Ovary (tissue), 10 donors: ENCODE data around the gene ANO1. TPM values are rescaled to one million over a fixed set of nuclear protein-coding genes. Genes with fewer than 3 reads are reported as not detected.

Experiments
- DNase-seq, 5 donors: peaks; one replicate each; pipeline ENCODE4 v3.0.0-alpha.2; 2019 to 2020
- H3K27ac ChIP-seq, 2 donors: fragments of 200-600 bp; one replicate each; pipeline versions ENCODE4 v1.5.1 to v1.8.0; 2019 to 2022
- H3K27me3 ChIP-seq: fragments of 200-600 bp; one replicate; pipeline ENCODE4 v1.8.0; 2022
- H3K36me3 ChIP-seq: fragments of 200-600 bp; sonication (generic); one replicate; pipeline ENCODE4 v1.5.1; 2019
- H3K4me1 ChIP-seq: one replicate; pipeline ENCODE4 v1.8.1; 2013; ENCODE audit warnings: mild to moderate bottlenecking, moderate library complexity; ENCODE audit not compliant: insufficient read depth
- H3K4me3 ChIP-seq: fragments of 200-600 bp; sonication (generic); one replicate; pipeline ENCODE4 v1.5.1; 2017
- H3K9me3 ChIP-seq, 2 donors: fragments of 200-600 bp in 1 of 2; sonication (generic) in 1 of 2; one replicate each; pipeline versions ENCODE4 v1.5.1 to v1.8.1; 2013 to 2019; ENCODE audit warnings: mild to moderate bottlenecking in 1 of 2, moderate library complexity in 1 of 2
- EP300 ChIP-seq: sonication (generic); formaldehyde crosslinking; IDR thresholded peaks from one replicate; pipeline ENCODE4 v1.6.1; 2017; ENCODE audit warnings: antibody characterized with exemption
- POLR2A ChIP-seq: fragments of 450-650 bp; IDR thresholded peaks from one replicate; pipeline ENCODE4 v1.6.1; 2017; ENCODE audit warnings: antibody characterized with exemption, mild to moderate bottlenecking, moderate library complexity
- WGBS, 3 donors: extraction: QIAGEN DNeasy Blood & Tissue Kit in 1 of 3; methylation state at CpG; one replicate each; pipeline versions ENCODE4 v1.1.5 to v1.1.7; 2013 to 2017; 5-methylcytosine and 5-hydroxymethylcytosine counted together
- intact Hi-C, 4 donors: fragments of 100-400 bp; cut with DNase I; formaldehyde crosslinking; loops; one replicate each; pipeline versions ENCODE4 v1.11.0 to v1.15.1; 2022 to 2023
- long read RNA-seq, 3 donors: library from polyadenylated mRNA in 2 of 3; unstranded in 2 of 3; transcript quantifications; one replicate each; pipeline ENCODE4 v2.0.0 and lab custom pipeline, GENCODE V29; 2021 to 2026
- polyA plus RNA-seq, 2 donors: library from polyadenylated mRNA; stranded (reverse); fragments of 200-250 nt in 1 of 2; fragments of 350-450 nt in 1 of 2; fragmentation: Illumina TruSeq in 1 of 2; extraction: RNeasy Lipid Tissue Mini Kit (QIAGEN cat#74804) in 1 of 2; gene quantifications; one replicate each; pipeline ENCODE4 v1.2.3, GENCODE V29; 2013 to 2014
- total RNA-seq, 7 donors: library from RNA; depleted of rRNA in 2 of 7; stranded (reverse); fragments of >200 nt in 2 of 7; fragmentation: NEBNext Ultra II Directional in 3 of 7; extraction: Animal tissue kit (Norgen Biotek cat#: 25700) in 3 of 7; gene quantifications; one replicate each; pipeline versions ENCODE4 v1.1.0 to v1.2.4, GENCODE V29; 2016 to 2023
- TF ChIP-seq, protein P1 (sequence below), 3 donors: fragments of 450-650 bp in 2 of 3; fragments of 200-600 bp in 1 of 3; IDR thresholded peaks; one replicate each; pipeline versions ENCODE4 v1.5.1 to v1.8.0; 2016 to 2022; ENCODE audit warnings: antibody characterized with exemption in 3 of 3, mild to moderate bottlenecking in 1 of 3
- donor health status: DM: no; HTN: no; CAD: no; lungs with moderate emphysema.
- donor health status: DM: no; HTN: no; CAD: no.
- donor health status: Bipolar disorder and iron deficiency.
- donor health status: DM: yes; HTN: yes; CAD: no.
- donor health status: DM: no; HTN: no; CAD: no.
- donor health status: DM: yes; HTN: yes; CAD: no.

ANO1 gene
- total RNA-seq = 10 to 100 TPM in 3 of 7 donors, 1 to 10 TPM in 4; 1.7 to 59.1 (median 8.6) TPM
- 10 to 100 TPM in 1 of 2 donors, 1 to 10 TPM in 1; 2.1 to 13.1 TPM for polyA plus RNA-seq
- long read RNA-seq, donor 1, partial matches to known transcripts = 1 of 1 reads
- long read RNA-seq, donor 1, other reads (novel, unspliced or antisense) = 0 of 1 reads
- long read RNA-seq, donor 2 = 0 reads
- long read RNA-seq, donor 3, partial matches to known transcripts = 6 of 9 reads
- long read RNA-seq, donor 3, other reads (novel, unspliced or antisense) = 3 of 9 reads

- H3K4me3 ChIP-seq = peak within 1 kb of the TSS; percentile 31
- no peak within 1 kb of the TSS for H3K27ac ChIP-seq
- no peaks in the 10 kb centered on the region for H3K9me3 ChIP-seq
- TF ChIP-seq EP300 = no peak
- TF ChIP-seq, protein P1, sequence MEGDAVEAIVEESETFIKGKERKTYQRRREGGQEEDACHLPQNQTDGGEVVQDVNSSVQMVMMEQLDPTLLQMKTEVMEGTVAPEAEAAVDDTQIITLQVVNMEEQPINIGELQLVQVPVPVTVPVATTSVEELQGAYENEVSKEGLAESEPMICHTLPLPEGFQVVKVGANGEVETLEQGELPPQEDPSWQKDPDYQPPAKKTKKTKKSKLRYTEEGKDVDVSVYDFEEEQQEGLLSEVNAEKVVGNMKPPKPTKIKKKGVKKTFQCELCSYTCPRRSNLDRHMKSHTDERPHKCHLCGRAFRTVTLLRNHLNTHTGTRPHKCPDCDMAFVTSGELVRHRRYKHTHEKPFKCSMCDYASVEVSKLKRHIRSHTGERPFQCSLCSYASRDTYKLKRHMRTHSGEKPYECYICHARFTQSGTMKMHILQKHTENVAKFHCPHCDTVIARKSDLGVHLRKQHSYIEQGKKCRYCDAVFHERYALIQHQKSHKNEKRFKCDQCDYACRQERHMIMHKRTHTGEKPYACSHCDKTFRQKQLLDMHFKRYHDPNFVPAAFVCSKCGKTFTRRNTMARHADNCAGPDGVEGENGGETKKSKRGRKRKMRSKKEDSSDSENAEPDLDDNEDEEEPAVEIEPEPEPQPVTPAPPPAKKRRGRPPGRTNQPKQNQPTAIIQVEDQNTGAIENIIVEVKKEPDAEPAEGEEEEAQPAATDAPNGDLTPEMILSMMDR (IDR thresholded peaks at IDR 0.05) = no peak
- TF ChIP-seq POLR2A = no peak
- intact Hi-C loops = no loop called here
- whole genome bisulfite sequencing, 3 donors = 0 to 2% (median 1%) methylated on average over 16 to 87 of the region's 87 CpGs
- no peaks in the 10 kb centered on the region for H3K27me3 ChIP-seq
- DNase-seq = no peak
- H3K36me3 ChIP-seq = no peaks in the 10 kb centered on the region
- no peaks in the 10 kb centered on the region for H3K4me1 ChIP-seq
Observed at GRCh38 chr11:70078095-70078780, at the start of gene ANO1. TSS of gene ANO1 (plus strand) at chr11:70078317. CDS start at chr11:70078607, 290 bp downstream.

- Histone ChIP-seq H3K27me3 (no peaks in the 10 kb centered on the region), H3K4me3 (no peak overlapping the region), H3K27ac (no peak overlapping the region), H3K4me1 (no peaks in the 10 kb centered on the region), H3K36me3 (no peaks in the 10 kb centered on the region), H3K9me3 (no peaks in the 10 kb centered on the region)
- WGBS, 3 donors = 63 to 64% (median 64%) methylated on average over 14 of the region's 14 CpGs
- no peak for TF ChIP-seq POLR2A
- TF ChIP-seq, protein P1 (IDR thresholded peaks at IDR 0.05) = no peak
- TF ChIP-seq EP300 = no peak
- intact Hi-C loops = no loop called here
- no peak for DNase-seq
Observed at GRCh38 chr11:70029115-70029860, 48.8 kb upstream of the ANO1 start.

- Histone ChIP-seq H3K4me3 (no peak overlapping the region), H3K9me3 (no peaks in the 10 kb centered on the region), H3K36me3 (no peaks in the 10 kb centered on the region), H3K4me1 (no peaks in the 10 kb centered on the region), H3K27ac (no peak overlapping the region), H3K27me3 (no peaks in the 10 kb centered on the region)
- 82 to 93% (median 92%) methylated on average over 9 of the region's 9 CpGs for WGBS, 3 donors
- DNase-seq = no peak
- TF ChIP-seq, protein P1 (IDR thresholded peaks at IDR 0.05) = no peak
- no peak for TF ChIP-seq EP300
- intact Hi-C loops = no loop called here
Observed at GRCh38 chr11:70029861-70030380, 48.2 kb upstream of the ANO1 start.

DNA sequence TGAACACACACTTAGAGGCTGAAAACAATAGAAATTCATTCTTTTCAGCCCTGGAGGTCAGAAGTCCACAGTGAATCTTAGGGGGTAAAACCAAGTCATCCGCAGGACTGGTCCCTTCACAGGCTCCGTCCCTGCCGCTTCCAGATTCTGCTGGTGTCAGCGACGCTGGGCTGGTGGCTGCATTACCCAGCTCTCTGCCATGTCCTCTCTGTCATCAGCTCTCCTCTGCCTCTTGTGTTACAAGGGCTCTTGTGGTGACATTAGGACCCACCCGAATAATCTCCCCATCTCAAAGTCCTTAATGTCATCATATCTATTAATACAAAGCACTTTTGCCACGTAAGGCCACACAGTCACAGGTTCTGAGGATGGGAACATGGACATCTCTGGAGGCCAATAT, 47.7 kb upstream of the ANO1 start:
- no peak overlapping the region for H3K27ac ChIP-seq
- WGBS, 3 donors = 93 to 95% (median 94%) methylated on average over 7 of the region's 7 CpGs
- DNase-seq = no peak

More for the DNA sequence above, 47.7 kb upstream of the ANO1 start:
- H3K36me3 ChIP-seq = no peaks in the 10 kb centered on the region
- intact Hi-C loops = no loop called here
- no peaks in the 10 kb centered on the region for H3K9me3 ChIP-seq
- TF ChIP-seq, protein P1 (IDR thresholded peaks at IDR 0.05) = no peak
- TF ChIP-seq POLR2A = no peak
- no peak overlapping the region for H3K4me3 ChIP-seq
- no peaks in the 10 kb centered on the region for H3K4me1 ChIP-seq
- H3K27me3 ChIP-seq = no peaks in the 10 kb centered on the region
